DMS 273 (cell line): ENCODE data around the gene ICAM4.
A peak's percentile ranks its signal among the peaks of the same experiment; 100 is the strongest.
"Not testable (repeated sequence)": the region's sequence is repeated elsewhere in the genome, so short reads cannot be mapped to it uniquely, and the experiment has no call there.

Source experiments
- DNase-seq: peaks from one replicate; lab custom pipeline; 2025; ENCODE audit not compliant: unreplicated experiment; lab: John Stamatoyannopoulos, UW

ICAM4 gene

GRCh38 chr19:10268071-10268470 lies 18.7 kb upstream of the ICAM4 start:
- DNase-seq: no peak

- peak; percentile 92 for DNase-seq
Measured at GRCh38 chr19:10269333-10270179, 17.2 kb upstream of the ICAM4 start.

GRCh38 chr19:10270180-10270615 lies 16.6 kb upstream of the ICAM4 start:
- no peak for DNase-seq

- peak; percentile 76 for DNase-seq
Measured at GRCh38 chr19:10270616-10271394, 15.9 kb upstream of the ICAM4 start, which contains the start of gene ICAM1. Gene ICAM1, plus strand, starts transcription at chr19:10271120. Its CDS starts 40 bp downstream, at chr19:10271160.

DNA sequence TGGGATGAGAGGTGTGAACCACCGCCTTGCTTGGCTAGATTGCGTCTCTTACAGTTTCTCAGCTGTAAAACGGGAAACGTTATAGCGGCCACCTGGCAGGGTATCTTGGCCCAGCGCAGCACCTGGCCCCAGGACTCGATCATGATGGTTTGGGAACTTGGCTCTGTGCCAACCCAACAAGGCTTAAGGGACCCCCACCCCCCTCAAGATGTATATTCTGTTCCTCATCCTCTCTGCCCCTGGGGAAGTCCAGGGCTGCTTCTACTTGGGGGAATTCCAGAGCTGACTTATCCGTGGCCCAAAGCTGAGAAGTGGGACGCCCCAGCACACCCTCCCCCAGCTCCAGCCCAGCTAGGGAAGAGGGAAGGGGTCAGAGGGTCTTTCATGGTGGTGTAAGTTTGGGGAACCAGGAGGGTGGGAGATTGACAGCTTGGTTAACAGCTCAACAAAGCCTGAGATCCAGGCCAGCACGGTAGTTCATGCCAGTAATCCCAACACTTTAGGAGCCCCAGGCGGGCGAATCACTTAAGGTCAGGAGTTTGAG lies 15.1 kb upstream of the ICAM4 start:
- DNase-seq: peak; percentile 30

- DNase-seq: no peak
Measured at GRCh38 chr19:10274589-10274988, 12.2 kb upstream of the ICAM4 start.

- no peak for DNase-seq
Measured at GRCh38 chr19:10277795-10278589, 8.8 kb upstream of the ICAM4 start.

GRCh38 chr19:10278935-10279334 lies 7.8 kb upstream of the ICAM4 start:
- no peak for DNase-seq

- no peak for DNase-seq
Measured at GRCh38 chr19:10279737-10280442, 6.9 kb upstream of the ICAM4 start.

DNA sequence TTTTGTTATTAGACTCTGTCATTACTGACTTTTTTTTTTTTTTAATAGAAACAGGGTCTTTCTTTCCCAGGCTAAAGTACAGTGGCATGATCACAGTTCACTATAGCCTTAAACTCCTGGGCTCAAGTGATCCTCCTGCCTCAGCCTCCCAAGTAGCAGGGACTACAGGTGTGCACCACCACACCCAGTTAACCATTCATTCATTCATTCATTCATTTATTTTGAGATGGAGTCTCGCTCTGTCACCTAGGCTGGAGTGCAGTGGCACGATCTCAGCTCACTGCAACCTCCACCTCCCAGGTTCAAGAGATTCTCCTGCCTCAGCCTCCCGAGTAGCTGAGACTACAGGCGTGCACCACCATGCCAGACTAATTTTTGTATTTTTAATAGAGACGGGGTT lies 4.7 kb upstream of the ICAM4 start:
- not testable (repeated sequence) for DNase-seq

GRCh38 chr19:10283301-10284064 lies 3.3 kb upstream of the ICAM4 start:
- DNase-seq: no peak

- DNase-seq: no peak
Measured at GRCh38 chr19:10284065-10284959, 2.4 kb upstream of the ICAM4 start.

GRCh38 chr19:10284960-10285278 lies 1.8 kb upstream of the ICAM4 start:
- no peak for DNase-seq

- DNase-seq: no peak
Measured at GRCh38 chr19:10285393-10285792, 1.4 kb upstream of the ICAM4 start.

GRCh38 chr19:10288662-10289166 lies 2.0 kb downstream of the ICAM4 start:
- DNase-seq: peak; percentile 62

DNA sequence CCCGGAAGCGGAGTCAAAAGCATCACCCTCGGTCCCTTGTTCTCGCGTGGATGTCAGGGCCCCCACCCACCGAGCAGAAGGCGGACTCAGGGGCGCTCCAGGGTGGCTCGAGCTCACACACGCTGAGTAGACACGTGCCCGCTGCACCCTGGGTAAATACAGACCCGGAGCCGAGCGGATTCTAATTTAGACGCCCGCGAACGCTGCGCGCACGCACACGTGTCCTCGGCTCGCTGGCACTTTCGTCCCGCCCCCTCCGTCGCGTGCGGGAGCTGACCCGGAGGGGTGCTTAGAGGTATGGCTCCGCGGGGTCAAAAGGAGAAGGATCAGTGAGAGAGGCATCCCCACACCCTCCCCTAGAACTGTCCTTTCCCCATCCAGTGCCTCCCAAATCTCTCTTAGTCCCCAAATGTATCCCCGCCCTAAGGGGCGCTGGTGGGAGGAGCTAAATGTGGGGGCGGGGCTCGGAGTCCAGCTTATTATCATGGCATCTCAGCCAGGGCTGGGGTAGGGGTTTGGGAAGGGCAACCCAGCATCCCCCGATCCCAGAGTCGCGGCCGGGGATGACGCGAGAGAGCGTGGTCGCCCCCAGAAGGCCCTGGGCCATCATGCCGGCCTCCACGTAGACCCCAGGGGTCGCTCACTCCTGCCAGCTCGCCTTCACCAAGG lies 2.5 kb downstream of the ICAM4 start:
- DNase-seq: peak; percentile 96

DNA sequence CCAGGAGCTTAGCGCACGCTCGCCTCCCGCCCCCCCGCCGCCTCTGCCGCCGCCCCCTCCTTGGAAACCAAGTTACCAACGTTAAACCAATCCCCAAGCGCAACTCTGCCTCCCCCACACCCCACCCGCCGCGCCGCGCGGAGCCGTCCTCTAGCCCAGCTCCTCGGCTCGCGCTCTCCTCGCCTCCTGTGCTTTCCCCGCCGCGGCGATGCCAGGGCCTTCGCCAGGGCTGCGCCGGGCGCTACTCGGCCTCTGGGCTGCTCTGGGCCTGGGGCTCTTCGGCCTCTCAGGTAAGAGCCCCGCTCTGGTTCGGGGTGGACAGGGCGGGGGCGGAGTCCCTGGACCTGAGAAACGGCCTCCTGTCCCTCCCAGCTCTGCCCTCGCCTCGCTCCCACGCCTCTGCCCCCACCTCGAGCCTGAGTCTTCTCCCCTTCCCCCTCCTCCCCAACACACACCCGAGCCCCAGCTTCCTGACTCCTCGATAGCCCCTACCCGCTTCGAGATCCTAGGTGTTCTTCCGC lies 3.1 kb downstream of the ICAM4 start, which contains the start of gene ICAM5:
TSS of gene ICAM5 (plus strand) at position 117 of the 521 bp plus-strand sequence. CDS start at position 209, 92 bp downstream.
- DNase-seq: peak; percentile 93
